Measurements from ENCODE around the gene PTMS. TPM values are rescaled to one million over a fixed set of nuclear protein-coding genes. Genes with fewer than 3 reads are reported as not detected.

Gene PTMS
- total RNA-seq, 1 donor from 2014 or later: 288 TPM

Other genes with a start within 250 kb of the PTMS start
- gene GAPDH, start 231.8 kb upstream of the PTMS start, total RNA-seq: 2,120 TPM
- gene IFFO1, start 210.3 kb upstream of the PTMS start, total RNA-seq: 13.7 TPM
- 51.7 TPM for gene NOP2, start 198.1 kb upstream of the PTMS start, total RNA-seq
- 232 TPM for gene CHD4, start 159.0 kb upstream of the PTMS start, total RNA-seq
- 13.6 TPM for gene LPAR5, start 130.4 kb upstream of the PTMS start, total RNA-seq
- gene ACRBP, start 118.9 kb upstream of the PTMS start, total RNA-seq: 2.3 TPM
- 39.3 TPM for gene ING4, start 103.2 kb upstream of the PTMS start, total RNA-seq
- gene ZNF384, start 77.0 kb upstream of the PTMS start, total RNA-seq: 63.4 TPM
- gene PIANP, start 65.5 kb upstream of the PTMS start, total RNA-seq: 2.6 TPM
- 77.9 TPM for gene COPS7A, start 42.3 kb upstream of the PTMS start, total RNA-seq
- gene MLF2, start 13.2 kb upstream of the PTMS start, total RNA-seq: 139 TPM
- gene LAG3, start 6.2 kb downstream of the PTMS start, total RNA-seq: 2.3 TPM
- 18.0 TPM for gene CD4, start 23.2 kb downstream of the PTMS start, total RNA-seq
- gene GPR162, start 55.5 kb downstream of the PTMS start, total RNA-seq: 2.5 TPM
- gene P3H3, start 62.0 kb downstream of the PTMS start, total RNA-seq: 27.9 TPM
- 4.5 TPM for gene GNB3, start 74.6 kb downstream of the PTMS start, total RNA-seq
- 1.4 TPM for gene CDCA3, start 84.9 kb downstream of the PTMS start, total RNA-seq
- gene USP5, start 85.8 kb downstream of the PTMS start, total RNA-seq: 106 TPM
- 418 TPM for gene TPI1, start 101.2 kb downstream of the PTMS start, total RNA-seq
- 9.9 TPM for gene SPSB2, start 106.9 kb downstream of the PTMS start, total RNA-seq
- gene LRRC23, start 138.5 kb downstream of the PTMS start, total RNA-seq: 13.5 TPM
- gene ENO2, start 148.2 kb downstream of the PTMS start, total RNA-seq: 29.6 TPM
- 112 TPM for gene ATN1, start 161.6 kb downstream of the PTMS start, total RNA-seq
- not detected for gene RNU7-1, start 177.5 kb downstream of the PTMS start, total RNA-seq
- 172 TPM for gene C12orf57, start 177.7 kb downstream of the PTMS start, total RNA-seq
- gene PTPN6, start 185.0 kb downstream of the PTMS start, total RNA-seq: 40.4 TPM
- gene PHB2, start 204.3 kb downstream of the PTMS start, total RNA-seq: 221 TPM
- 68.0 TPM for gene EMG1, start 204.6 kb downstream of the PTMS start, total RNA-seq

Measured in ureter (tissue), 1 donor.